H9 (cell line): ENCODE measurements around the gene CDH13. TPM values are rescaled to one million over a fixed set of nuclear protein-coding genes. Genes with fewer than 3 reads are reported as not detected.

Source experiments
- DNase-seq: peaks from one replicate; pipeline ENCODE4 v3.0.0-alpha.2; 2017
- H2AFZ ChIP-seq: one replicate; pipeline ENCODE4 v1.6.1; 2013; ENCODE audit warnings: mild to moderate bottlenecking, low read length, control low read depth, moderate library complexity
- H2AK5ac ChIP-seq: 2 replicates; pipeline ENCODE4 v1.6.1; 2013; ENCODE audit warnings: low read length, control low read depth, mixed read lengths; ENCODE audit not compliant: insufficient read length
- H2BK120ac ChIP-seq: one replicate; pipeline ENCODE4 v1.6.1; 2013; ENCODE audit warnings: low read depth, mild to moderate bottlenecking, low read length, control low read depth, inconsistent platforms; ENCODE audit not compliant: poor library complexity, severe bottlenecking
- H2BK12ac ChIP-seq: 2 replicates; pipeline ENCODE4 v1.6.1; 2013; ENCODE audit warnings: low read length, control low read depth, mixed read lengths, low read depth; ENCODE audit not compliant: insufficient read length
- H2BK15ac ChIP-seq: 2 replicates; pipeline ENCODE4 v1.6.1; 2013; ENCODE audit warnings: low read depth, low read length, control low read depth
- H2BK20ac ChIP-seq: one replicate; pipeline ENCODE4 v1.6.1; 2013; ENCODE audit warnings: low read depth, mild to moderate bottlenecking, low read length, control low read depth, inconsistent platforms; ENCODE audit not compliant: poor library complexity, severe bottlenecking
- H2BK5ac ChIP-seq: 2 replicates; pipeline ENCODE4 v1.6.1; 2013; ENCODE audit warnings: low read length, control low read depth, mixed read lengths; ENCODE audit not compliant: insufficient read length
- H3K14ac ChIP-seq: 2 replicates; pipeline ENCODE4 v1.6.1; 2013; ENCODE audit warnings: low read length, control low read depth; ENCODE audit not compliant: insufficient read depth
- H3K18ac ChIP-seq: 2 replicates; pipeline ENCODE4 v1.6.1; 2013; ENCODE audit warnings: low read depth, mild to moderate bottlenecking, mixed read lengths, low read length, control low read depth; ENCODE audit not compliant: insufficient read length
- H3K23ac ChIP-seq: 2 replicates; pipeline ENCODE4 v1.6.1; 2013; ENCODE audit warnings: low read length, control low read depth, mixed read lengths, low read depth; ENCODE audit not compliant: insufficient read length
- H3K23me2 ChIP-seq: 2 replicates; pipeline ENCODE4 v1.6.1; 2013; ENCODE audit warnings: low read depth, mild to moderate bottlenecking, mixed read lengths, low read length, control low read depth; ENCODE audit not compliant: insufficient read length, poor library complexity, severe bottlenecking
- H3K27ac ChIP-seq: 2 replicates; pipeline ENCODE4 v1.5.1; 2013; ENCODE audit warnings: low read length, control low read depth, mixed read lengths, low read depth; ENCODE audit not compliant: insufficient read length
- H3K27me3 ChIP-seq: 2 replicates; pipeline ENCODE4 v1.6.1; 2013; ENCODE audit warnings: low read length, control low read depth, inconsistent platforms; ENCODE audit not compliant: insufficient read depth
- H3K4ac ChIP-seq: 2 replicates; pipeline ENCODE4 v1.6.1; 2013; ENCODE audit warnings: low read depth, mild to moderate bottlenecking, control low read depth, inconsistent platforms, low read length, moderate library complexity
- H3K4me1 ChIP-seq: 2 replicates; pipeline ENCODE4 v1.6.1; 2013; ENCODE audit warnings: low read length, control low read depth, inconsistent platforms; ENCODE audit not compliant: insufficient read depth
- H3K4me2 ChIP-seq: 2 replicates; pipeline ENCODE4 v1.6.1; 2013; ENCODE audit warnings: low read length, control low read depth, mixed read lengths; ENCODE audit not compliant: insufficient read length, insufficient read depth
- H3K56ac ChIP-seq: 2 replicates; pipeline ENCODE4 v1.6.1; 2013; ENCODE audit warnings: low read depth, mild to moderate bottlenecking, mixed read lengths, low read length, control low read depth; ENCODE audit not compliant: insufficient read length
- H3K79me1 ChIP-seq: 2 replicates; pipeline ENCODE4 v1.6.1; 2013; ENCODE audit warnings: low read depth, mild to moderate bottlenecking, moderate library complexity, low read length, control low read depth, inconsistent platforms; ENCODE audit not compliant: insufficient read depth, poor library complexity, severe bottlenecking
- H3K79me2 ChIP-seq: 2 replicates; pipeline ENCODE4 v1.6.1; 2013; ENCODE audit warnings: low read length, control low read depth, inconsistent platforms; ENCODE audit not compliant: insufficient read depth
- H3K9ac ChIP-seq: 2 replicates; pipeline ENCODE4 v1.6.1; 2013; ENCODE audit warnings: low read length, control low read depth, mixed read lengths; ENCODE audit not compliant: insufficient read length; ENCODE audit errors: extremely low read depth
- H3K9me3 ChIP-seq: one replicate; pipeline ENCODE4 v1.6.1; 2013; ENCODE audit warnings: low read depth, low read length, inconsistent platforms; ENCODE audit not compliant: control insufficient read depth
- H3T11ph ChIP-seq: one replicate; pipeline ENCODE4 v1.6.1; 2013; ENCODE audit warnings: mild to moderate bottlenecking, low read length, control low read depth, inconsistent platforms
- H4K20me1 ChIP-seq: one replicate; pipeline ENCODE4 v1.6.1; 2013; ENCODE audit not compliant: control insufficient read depth, insufficient read length, insufficient read depth
- H4K5ac ChIP-seq: 2 replicates; pipeline ENCODE4 v1.6.1; 2013; ENCODE audit warnings: low read depth, mild to moderate bottlenecking, mixed read lengths, low read length, control low read depth; ENCODE audit not compliant: insufficient read length
- H4K8ac ChIP-seq: replicated peaks from 2 replicates; pipeline ENCODE4 v1.6.1; 2013; ENCODE audit warnings: low read length, control low read depth, mixed read lengths, low read depth; ENCODE audit not compliant: insufficient read length
- H4K91ac ChIP-seq: 2 replicates; pipeline ENCODE4 v1.6.1; 2013; ENCODE audit warnings: low read depth, mild to moderate bottlenecking, moderate library complexity, mixed read lengths, low read length, control low read depth; ENCODE audit not compliant: insufficient read length
- H3K27ac Mint-ChIP-seq, 3 experiments: 2 replicates in 2 of 3; 3 replicates in 1 of 3; pipeline ENCODE4 v1.8.0; 2020 to 2021; ENCODE audit warnings: mixed read lengths in 3 of 3, mild to moderate bottlenecking in 1 of 3, moderate library complexity in 1 of 3
- H3K27me3 Mint-ChIP-seq: 2 replicates; pipeline ENCODE4 v1.8.0; 2021; ENCODE audit warnings: low read depth, mild to moderate bottlenecking, moderate library complexity, mixed read lengths
- H3K36me3 Mint-ChIP-seq, 3 experiments: 2 replicates in 2 of 3; 3 replicates in 1 of 3; pipeline ENCODE4 v1.8.0; 2020 to 2021; ENCODE audit warnings: low read depth in 3 of 3, mixed read lengths in 3 of 3; ENCODE audit not compliant: insufficient read depth in 1 of 3
- H3K4me1 Mint-ChIP-seq, 2 experiments: 2 replicates each; pipeline ENCODE4 v1.8.0; 2020; ENCODE audit warnings: mixed read lengths in 2 of 2
- H3K4me3 Mint-ChIP-seq, 2 experiments: 2 replicates in 1 of 2; 3 replicates in 1 of 2; pipeline ENCODE4 v1.8.0; 2020 to 2021; ENCODE audit warnings: mild to moderate bottlenecking in 2 of 2, mixed read lengths in 2 of 2, moderate library complexity in 1 of 2
- H3K9me3 Mint-ChIP-seq, 2 experiments: 2 replicates in 1 of 2; 3 replicates in 1 of 2; pipeline ENCODE4 v1.8.0; 2020; ENCODE audit warnings: mild to moderate bottlenecking in 2 of 2, mixed read lengths in 2 of 2, moderate library complexity in 1 of 2
- WGBS: extraction: QIAGEN DNeasy Blood & Tissue Kit; methylation state at CpG from one replicate; pipeline ENCODE4 v1.1.7; 2013; ENCODE audit warnings: missing lambda C conversion rate, low lambda C conversion rate, mixed read lengths; ENCODE audit not compliant: insufficient read length; ENCODE audit errors: extremely low coverage; 5-methylcytosine and 5-hydroxymethylcytosine counted together
- total RNA-seq: library from RNA; stranded (reverse); gene quantifications from 2 replicates; pipeline ENCODE4 v1.2.1, GENCODE V29; 2021
- TF ChIP-seq, protein P1 (sequence below): fragments of 200-600 bp; sonication (generic); conservative IDR thresholded peaks from 3 replicates; pipeline ENCODE4 v1.8.0; 2021; ENCODE audit warnings: antibody characterized with exemption, mild to moderate bottlenecking

The CDH13 gene
- total RNA-seq, 1 experiment from 2014 or later: 1.5 TPM

DNA sequence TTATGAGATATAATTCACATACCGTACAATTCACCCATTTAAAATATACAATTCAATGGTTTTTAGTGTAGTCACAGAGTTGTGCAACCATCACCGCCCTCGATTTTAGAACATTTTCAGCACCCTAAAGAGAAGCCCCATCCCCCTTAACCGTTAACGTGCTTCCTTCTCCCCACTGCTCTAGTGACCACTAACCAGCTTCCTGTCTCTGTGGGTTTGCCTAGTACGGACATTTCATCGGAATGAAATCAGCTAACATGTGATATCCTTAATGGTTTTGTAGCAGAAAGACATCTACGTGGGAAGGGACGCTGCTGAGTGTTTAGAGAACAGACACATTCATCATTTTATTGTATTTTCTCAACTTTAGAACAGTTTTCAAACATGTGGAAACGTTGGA, 1100.2 kb downstream of the CDH13 start:
- H3K9me3 ChIP-seq: no peaks in the 10 kb centered on the region
- no peak overlapping the region for H3T11ph ChIP-seq
- H3K4ac ChIP-seq: no peak overlapping the region
- H3K18ac ChIP-seq: no peak overlapping the region
- Mint-ChIP-seq H3K27me3 (peaks cover 2% of the 10 kb centered on the region; the same call in 1 of the 2 replicates), H3K9me3 (peaks cover 0 to 4% of the 10 kb centered on the region in 2 experiments; a peak in 2 of 5 replicates), H3K27ac (no peak overlapping the region), H3K4me3 (no peak overlapping the region), H3K4me1 (peaks cover 3% of the 10 kb centered on the region in 2 experiments; a peak in 2 of 4 replicates), H3K36me3 (no peaks in the 10 kb centered on the region)
- H4K20me1 ChIP-seq: no peaks in the 10 kb centered on the region
- no peaks in the 10 kb centered on the region for H3K79me2 ChIP-seq
- no peak overlapping the region for H2BK5ac ChIP-seq
- H4K5ac ChIP-seq: no peak overlapping the region
- TF ChIP-seq, protein P1, sequence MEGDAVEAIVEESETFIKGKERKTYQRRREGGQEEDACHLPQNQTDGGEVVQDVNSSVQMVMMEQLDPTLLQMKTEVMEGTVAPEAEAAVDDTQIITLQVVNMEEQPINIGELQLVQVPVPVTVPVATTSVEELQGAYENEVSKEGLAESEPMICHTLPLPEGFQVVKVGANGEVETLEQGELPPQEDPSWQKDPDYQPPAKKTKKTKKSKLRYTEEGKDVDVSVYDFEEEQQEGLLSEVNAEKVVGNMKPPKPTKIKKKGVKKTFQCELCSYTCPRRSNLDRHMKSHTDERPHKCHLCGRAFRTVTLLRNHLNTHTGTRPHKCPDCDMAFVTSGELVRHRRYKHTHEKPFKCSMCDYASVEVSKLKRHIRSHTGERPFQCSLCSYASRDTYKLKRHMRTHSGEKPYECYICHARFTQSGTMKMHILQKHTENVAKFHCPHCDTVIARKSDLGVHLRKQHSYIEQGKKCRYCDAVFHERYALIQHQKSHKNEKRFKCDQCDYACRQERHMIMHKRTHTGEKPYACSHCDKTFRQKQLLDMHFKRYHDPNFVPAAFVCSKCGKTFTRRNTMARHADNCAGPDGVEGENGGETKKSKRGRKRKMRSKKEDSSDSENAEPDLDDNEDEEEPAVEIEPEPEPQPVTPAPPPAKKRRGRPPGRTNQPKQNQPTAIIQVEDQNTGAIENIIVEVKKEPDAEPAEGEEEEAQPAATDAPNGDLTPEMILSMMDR: no peak
- H2BK20ac ChIP-seq: no peak overlapping the region
- no peak overlapping the region for H3K56ac ChIP-seq
- no peak overlapping the region for H3K9ac ChIP-seq
- no peak overlapping the region for H4K91ac ChIP-seq
- H2AFZ ChIP-seq: no peak overlapping the region
- no peak overlapping the region for H4K8ac ChIP-seq
- H3K4me1 ChIP-seq: no peaks in the 10 kb centered on the region
- H3K27me3 ChIP-seq: no peaks in the 10 kb centered on the region
- no peak overlapping the region for H2AK5ac ChIP-seq
- no peak for DNase-seq
- no peaks in the 10 kb centered on the region for H3K23me2 ChIP-seq
- H3K4me2 ChIP-seq: no peak overlapping the region
- H3K23ac ChIP-seq: no peak overlapping the region
- no peak overlapping the region for H2BK12ac ChIP-seq
- H3K27ac ChIP-seq: no peak overlapping the region
- no CpG with 5 or more reads among the region's 10 CpGs for WGBS
- no peak overlapping the region for H3K14ac ChIP-seq
- H2BK120ac ChIP-seq: no peak overlapping the region
- no peaks in the 10 kb centered on the region for H3K79me1 ChIP-seq
- no peak overlapping the region for H2BK15ac ChIP-seq
